A549 treated with CORT108297 at 1 μM for 4 hours (cell line): ENCODE data around the gene TAF15. TPM values are rescaled to one million over a fixed set of nuclear protein-coding genes. Genes with fewer than 3 reads are reported as not detected.

ENCODE experiments used
- total RNA-seq: library from RNA; stranded (reverse); fragments of 200-300 nt; extraction: Qiagen RNA extraction; gene quantifications from 5 replicates; pipeline ENCODE4 v1.2.3, GENCODE V29; 2022

TAF15 gene
- total RNA-seq = 201 to 225 TPM (median 205 TPM) in 5 replicates

GRCh38 chr17:35808962-35809854, at the start of gene TAF15:
TSS of gene TAF15 (plus strand) at chr17:35809484. CDS start at chr17:35809570, 86 bp downstream.

DNA sequence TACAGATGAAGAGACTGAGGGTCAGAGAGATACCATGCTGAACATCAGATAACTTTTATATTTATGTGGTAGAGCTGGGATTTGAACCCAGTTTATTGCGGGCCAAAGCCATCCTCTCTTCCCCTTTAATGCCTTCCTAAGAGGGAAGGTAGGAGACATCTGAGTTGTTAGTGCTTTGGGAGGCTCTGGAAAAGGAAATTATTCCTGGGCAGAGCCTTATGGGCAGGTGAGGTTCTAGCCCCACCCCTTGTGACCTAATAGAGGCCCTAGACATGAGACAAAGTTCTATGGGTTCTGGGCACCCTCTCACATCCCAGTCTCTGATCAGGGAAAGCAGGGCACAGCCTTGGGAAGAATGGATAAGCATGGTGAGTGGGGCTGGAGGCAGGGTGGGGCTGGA, 48.7 kb upstream of the TAF15 start, which contains the start of gene C17orf50:
TSS of gene C17orf50 (plus strand) at position 301 of the 400 bp plus-strand sequence. CDS start at position 356, 55 bp downstream.

DNA sequence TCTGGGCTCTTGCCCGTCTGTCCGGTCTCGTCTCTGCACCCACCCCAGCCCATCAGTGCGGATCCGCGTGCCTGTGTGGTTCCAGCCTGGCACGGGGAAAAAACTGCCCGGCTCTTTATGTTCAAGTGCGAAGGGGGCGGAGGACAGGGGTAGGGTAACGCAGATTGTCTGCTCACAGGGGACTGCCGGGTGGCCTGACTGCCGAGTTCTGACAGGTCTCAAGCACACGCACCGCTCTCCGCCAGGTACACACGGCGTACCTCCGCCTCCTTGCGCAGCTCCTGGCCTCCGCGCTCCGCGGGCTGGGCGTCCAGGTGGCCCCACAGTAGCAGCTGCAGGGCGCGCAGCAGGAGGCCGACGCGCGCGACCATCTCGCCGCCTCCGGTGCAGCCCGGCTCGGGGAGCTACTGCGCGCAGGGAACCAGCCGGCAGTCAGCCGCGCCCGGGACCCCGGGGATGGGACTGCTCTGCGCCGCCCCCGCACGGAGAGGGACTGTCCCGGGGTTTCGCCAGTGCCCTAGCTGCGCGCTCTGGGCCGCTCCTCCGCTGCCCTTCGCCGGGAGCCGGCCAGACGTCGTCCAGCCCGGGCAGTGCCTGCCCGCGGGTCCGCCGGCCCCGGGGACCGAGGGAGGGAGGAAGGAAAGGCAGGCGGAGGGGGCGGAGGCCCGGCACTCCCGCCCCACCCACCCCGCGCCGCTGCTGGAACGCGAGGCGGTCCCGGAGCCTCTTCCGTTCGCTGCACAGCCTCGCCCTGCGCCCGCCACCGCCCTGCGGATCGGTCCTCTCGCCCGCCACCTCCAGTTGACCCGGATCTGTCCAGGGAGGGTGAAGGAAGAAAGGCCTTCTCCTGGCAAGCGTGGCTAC, 14.0 kb upstream of the TAF15 start, which contains the start of gene MMP28:
TSS of gene MMP28 (minus strand) at position 635 of the 864 bp plus-strand sequence. CDS start at position 371, 264 bp downstream.

GRCh38 chr17:35868737-35869136, 59.5 kb downstream of the TAF15 start, which contains the start of gene HEATR9:
TSS of gene HEATR9 (minus strand) at chr17:35868891. CDS start at chr17:35868742, 149 bp downstream.

GRCh38 chr17:35879773-35880654, 70.7 kb downstream of the TAF15 start, which contains the start of gene CCL5:
TSS of gene CCL5 (minus strand) at chr17:35880360.

Other genes with a start within 250 kb of the TAF15 start
- not detected in 5 replicates for gene SLFN14, start 248.7 kb upstream of the TAF15 start, total RNA-seq
- 7.2 to 9.7 TPM (median 8.1 TPM) in 5 replicates for gene PEX12, start 230.9 kb upstream of the TAF15 start, total RNA-seq
- 123 to 149 TPM (median 137 TPM) in 5 replicates for gene AP2B1, start 222.2 kb upstream of the TAF15 start, total RNA-seq
- 0.07 to 0.15 TPM (median 0.11 TPM) in 5 replicates for gene RASL10B, start 77.8 kb upstream of the TAF15 start, total RNA-seq
- 0.06 to 0.15 TPM (median 0.09 TPM) in 5 replicates for gene GAS2L2, start 56.2 kb upstream of the TAF15 start, total RNA-seq
- 0.24 to 0.49 TPM (median 0.27 TPM) in 5 replicates for gene C17orf50, start 48.6 kb upstream of the TAF15 start, total RNA-seq
- 4.2 to 9.7 TPM (median 6.5 TPM) in 5 replicates for gene MMP28, start 13.8 kb upstream of the TAF15 start, total RNA-seq
- not detected in 5 replicates for gene HEATR9, start 59.4 kb downstream of the TAF15 start, total RNA-seq
- 0.92 to 1.9 TPM (median 1.4 TPM) in 5 replicates for gene CCL5, start 70.9 kb downstream of the TAF15 start, total RNA-seq
- 3.3 to 3.5 TPM (median 3.4 TPM) in 5 replicates for gene RDM1, start 121.3 kb downstream of the TAF15 start, total RNA-seq
- not detected in 5 replicates for gene LYZL6, start 134.2 kb downstream of the TAF15 start, total RNA-seq
- gene CCL16, start 172.0 kb downstream of the TAF15 start, total RNA-seq = not detected in 5 replicates
- not detected in 5 replicates for gene CCL14, start 177.2 kb downstream of the TAF15 start, total RNA-seq
- not detected in 5 replicates for gene CCL15, start 192.1 kb downstream of the TAF15 start, total RNA-seq
- gene CCL23, start 208.5 kb downstream of the TAF15 start, total RNA-seq = not detected in 5 replicates